Measurements from ENCODE around the gene TMEM131L.
"Not testable (repeated sequence)": the region's sequence is repeated elsewhere in the genome, so short reads cannot be mapped to it uniquely, and the experiment has no call there.

Gene TMEM131L

DNA sequence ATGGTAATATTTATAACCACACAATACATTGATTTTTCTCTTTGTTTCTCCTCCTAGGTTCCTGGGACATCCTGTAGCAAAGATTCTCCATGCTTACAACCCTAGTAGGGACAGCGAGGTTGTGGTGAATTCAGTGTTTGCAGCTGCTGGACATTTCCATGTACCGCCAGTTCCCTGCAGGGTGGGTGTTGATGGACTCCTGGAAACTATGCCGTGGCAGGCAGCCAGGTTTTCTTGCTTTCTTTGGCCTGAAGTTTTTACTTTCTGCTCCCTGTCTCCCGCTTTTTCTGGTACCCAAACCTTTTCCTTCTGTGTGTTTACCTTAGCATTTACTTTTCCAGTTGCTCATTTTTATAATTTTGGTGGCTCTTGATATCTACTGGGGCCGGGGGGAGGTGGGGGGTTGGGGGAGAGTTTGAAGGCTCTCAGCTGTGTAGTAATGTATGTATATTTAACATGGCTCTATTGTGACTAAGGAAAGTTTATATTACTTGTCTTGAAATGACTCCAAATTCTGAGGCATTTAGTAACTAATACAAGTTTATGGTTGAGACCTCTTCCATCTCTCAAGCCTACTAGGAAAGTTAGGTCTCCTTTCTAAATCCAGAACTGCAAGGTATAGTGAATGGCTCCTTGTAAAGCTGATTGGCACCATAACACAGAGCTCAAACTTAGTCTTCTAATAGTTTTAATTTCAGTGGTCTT is 89.7 kb downstream of the TMEM131L start:
- Histone ChIP-seq H3K4me1 (ENCODE audit: insufficient read depth, low read length) (peaks cover 30% of the 10 kb centered on the region), H3K9me3 (ENCODE audit: low read length) (no peaks in the 10 kb centered on the region), H3K4me3 (ENCODE audit: low read depth in 1 of 2, low read length in 2 of 2) (no peak overlapping the region), H3K27me3 (ENCODE audit: control insufficient read depth in 1 of 2, insufficient read depth in 2 of 2, low read length in 2 of 2) (no peaks in the 10 kb centered on the region), H3K9ac (ENCODE audit: low read length) (no peak overlapping the region), H3K27ac (ENCODE audit: low read depth, low read length) (peak overlapping the region; percentile 30), H3K36me3 (ENCODE audit: insufficient read depth, low read length) (peaks cover 4% of the 10 kb centered on the region)

DNA sequence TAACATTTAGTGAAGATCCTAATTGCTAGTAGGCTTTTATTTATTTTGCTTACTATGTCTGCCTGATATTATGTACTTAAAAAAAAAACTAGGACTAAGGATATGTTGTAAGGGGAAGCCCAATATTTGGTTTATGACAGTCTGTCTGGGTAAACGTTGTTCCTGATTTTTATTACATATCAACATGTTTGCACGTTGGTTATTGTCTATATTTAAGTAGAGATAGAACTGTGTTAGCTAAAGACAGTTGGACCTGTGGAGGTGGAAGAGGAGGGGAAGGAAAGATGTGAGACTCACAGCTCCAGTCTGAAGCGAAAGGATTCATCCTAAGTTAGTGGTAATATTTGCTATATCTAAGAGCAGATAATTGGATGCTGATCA is 90.3 kb downstream of the TMEM131L start:
- Histone ChIP-seq H3K9ac (ENCODE audit: low read length) (no peak overlapping the region), H3K36me3 (ENCODE audit: insufficient read depth, low read length) (peaks cover 4% of the 10 kb centered on the region), H3K4me1 (ENCODE audit: insufficient read depth, low read length) (peaks cover 30% of the 10 kb centered on the region), H3K27me3 (ENCODE audit: control insufficient read depth in 1 of 2, insufficient read depth in 2 of 2, low read length in 2 of 2) (no peaks in the 10 kb centered on the region), H3K27ac (ENCODE audit: low read depth, low read length) (no peak overlapping the region), H3K4me3 (ENCODE audit: low read depth in 1 of 2, low read length in 2 of 2) (no peak overlapping the region), H3K9me3 (ENCODE audit: low read length) (no peaks in the 10 kb centered on the region)

DNA sequence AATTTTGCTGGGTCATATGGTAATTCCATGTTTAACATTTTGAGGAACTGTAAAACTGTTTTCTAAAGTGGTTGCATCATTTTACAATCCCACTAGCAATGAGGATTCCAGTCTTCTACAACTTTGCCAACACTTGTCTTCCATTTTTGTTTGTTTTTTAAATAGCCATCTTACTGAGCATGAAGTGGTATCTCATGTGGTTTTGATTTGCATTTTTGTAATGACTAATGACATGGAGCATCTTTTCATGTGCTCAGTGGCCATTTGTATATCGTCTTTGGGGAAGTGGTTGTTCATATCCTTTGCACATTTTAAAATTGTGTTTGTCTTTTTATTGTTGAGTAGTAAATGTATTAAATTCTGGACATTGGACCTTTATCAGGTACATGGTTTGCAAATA is 94.7 kb downstream of the TMEM131L start:
- H3K27me3 ChIP-seq (ENCODE audit: control insufficient read depth in 1 of 2, insufficient read depth in 2 of 2, low read length in 2 of 2), result no peaks in the 10 kb centered on the region
- peaks cover 17% of the 10 kb centered on the region for H3K4me1 ChIP-seq (ENCODE audit: insufficient read depth, low read length)
- peaks cover 4% of the 10 kb centered on the region for H3K36me3 ChIP-seq (ENCODE audit: insufficient read depth, low read length)
- no peaks in the 10 kb centered on the region for H3K9me3 ChIP-seq (ENCODE audit: low read length)
- no peak overlapping the region for H3K27ac ChIP-seq (ENCODE audit: low read depth, low read length)
- no peak overlapping the region for H3K9ac ChIP-seq (ENCODE audit: low read length)
- H3K4me3 ChIP-seq (ENCODE audit: low read depth in 1 of 2, low read length in 2 of 2), result no peak overlapping the region

DNA sequence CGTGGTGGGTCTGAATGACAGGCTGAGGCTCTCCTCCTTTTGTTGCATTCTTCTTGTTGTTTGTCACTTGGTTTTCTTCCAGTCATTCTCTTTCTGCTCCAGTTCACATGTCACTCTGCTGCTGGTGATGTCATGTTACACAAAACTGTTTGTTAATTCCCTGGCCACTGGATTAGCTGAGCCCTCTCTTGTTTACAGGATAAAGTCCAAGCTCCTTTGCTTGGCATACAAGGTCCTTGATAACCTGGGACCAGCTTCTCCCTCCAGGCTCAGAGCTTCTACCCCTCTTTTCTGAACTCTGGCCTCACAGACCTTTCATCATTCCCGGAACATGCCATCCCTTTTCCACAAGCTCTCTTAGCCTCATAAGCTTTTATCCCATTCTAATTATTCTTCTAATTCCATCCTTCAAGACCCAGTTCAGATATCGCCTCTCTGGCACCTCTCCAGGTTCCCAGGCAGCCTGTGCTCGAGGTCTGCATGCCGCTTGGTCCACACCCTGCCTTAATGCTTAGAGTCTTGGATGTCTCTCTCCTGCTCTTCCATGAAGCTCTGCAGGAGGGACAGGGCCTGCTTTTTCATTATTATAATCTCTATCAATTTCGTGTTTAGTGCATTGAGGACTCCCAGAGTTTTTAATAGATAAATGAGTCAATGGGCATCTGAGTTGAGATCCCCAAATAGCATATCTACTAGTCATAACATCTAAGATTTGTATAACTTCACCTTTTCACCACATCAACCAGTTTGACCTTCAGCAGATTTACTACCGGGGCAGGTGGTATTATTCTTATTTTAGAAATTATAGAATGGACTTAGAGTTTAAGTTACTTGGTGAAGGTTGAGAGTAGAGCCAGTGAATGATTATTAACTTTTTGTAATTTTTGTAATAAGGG is 98.7 kb downstream of the TMEM131L start:
- Histone ChIP-seq H3K4me3 (ENCODE audit: low read depth in 1 of 2, low read length in 2 of 2) (no peak overlapping the region), H3K27me3 (ENCODE audit: control insufficient read depth in 1 of 2, insufficient read depth in 2 of 2, low read length in 2 of 2) (no peaks in the 10 kb centered on the region), H3K4me1 (ENCODE audit: insufficient read depth, low read length) (peaks cover 11% of the 10 kb centered on the region), H3K27ac (ENCODE audit: low read depth, low read length) (no peak overlapping the region), H3K9me3 (ENCODE audit: low read length) (no peaks in the 10 kb centered on the region), H3K36me3 (ENCODE audit: insufficient read depth, low read length) (no peaks in the 10 kb centered on the region), H3K9ac (ENCODE audit: low read length) (no peak overlapping the region)

DNA sequence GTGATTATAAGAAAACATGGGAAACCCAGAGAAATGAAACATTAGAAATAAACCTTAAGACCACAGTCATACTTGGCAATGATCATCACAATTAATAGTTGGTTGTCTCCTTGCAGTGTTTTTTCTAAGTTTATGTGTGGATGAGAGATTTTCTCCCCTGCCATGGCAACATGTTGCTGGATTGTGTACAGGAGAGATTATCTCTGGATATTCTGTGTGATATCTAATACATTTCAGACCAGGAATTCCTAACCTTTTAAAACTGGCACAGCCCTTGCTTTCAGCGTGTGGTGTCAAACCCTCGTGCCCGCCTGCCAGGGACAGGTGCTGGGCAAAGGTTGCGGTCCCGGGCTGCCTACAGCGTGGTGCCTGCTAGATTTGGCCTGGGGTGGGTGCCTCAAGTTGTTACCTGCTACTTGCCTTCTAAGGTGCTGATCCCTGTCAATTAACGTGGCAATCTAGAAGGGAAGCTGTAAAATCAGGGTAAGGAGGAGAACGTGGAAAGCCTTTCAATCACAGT is 100.5 kb downstream of the TMEM131L start:
- Histone ChIP-seq H3K36me3 (ENCODE audit: insufficient read depth, low read length) (no peaks in the 10 kb centered on the region), H3K27ac (ENCODE audit: low read depth, low read length) (no peak overlapping the region), H3K9ac (ENCODE audit: low read length) (no peak overlapping the region), H3K27me3 (ENCODE audit: control insufficient read depth in 1 of 2, insufficient read depth in 2 of 2, low read length in 2 of 2) (no peaks in the 10 kb centered on the region), H3K4me3 (ENCODE audit: low read depth in 1 of 2, low read length in 2 of 2) (no peak overlapping the region), H3K4me1 (ENCODE audit: insufficient read depth, low read length) (peaks cover 11% of the 10 kb centered on the region), H3K9me3 (ENCODE audit: low read length) (no peaks in the 10 kb centered on the region)

DNA sequence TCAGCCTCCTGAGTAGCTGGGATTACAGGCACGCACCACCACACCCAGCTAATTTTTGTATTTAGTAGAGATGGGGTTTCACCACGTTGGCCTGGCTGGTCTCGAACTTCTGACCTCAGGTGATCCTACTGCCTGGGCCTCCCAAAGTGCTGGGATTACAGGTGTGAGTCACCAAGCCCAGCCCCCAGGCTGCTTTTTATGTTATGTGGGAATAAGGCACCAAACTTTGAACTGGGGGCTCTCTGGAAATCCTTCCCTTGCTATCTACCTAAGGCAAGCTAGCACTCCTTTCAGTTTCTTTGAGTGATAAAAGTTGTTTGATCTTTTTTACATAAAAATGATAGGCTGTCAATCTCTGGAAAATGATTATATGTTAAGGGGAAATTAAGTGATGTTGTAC is 101.5 kb downstream of the TMEM131L start:
- H3K27ac ChIP-seq (ENCODE audit: low read depth, low read length); H3K27me3 ChIP-seq (ENCODE audit: control insufficient read depth in 1 of 2, insufficient read depth in 2 of 2, low read length in 2 of 2); H3K9me3 ChIP-seq (ENCODE audit: low read length); H3K4me3 ChIP-seq (ENCODE audit: low read depth in 1 of 2, low read length in 2 of 2); H3K36me3 ChIP-seq (ENCODE audit: insufficient read depth, low read length); H3K9ac ChIP-seq (ENCODE audit: low read length): not testable (repeated sequence)
- H3K4me1 ChIP-seq (ENCODE audit: insufficient read depth, low read length), result peaks cover 13% of the 10 kb centered on the region

DNA sequence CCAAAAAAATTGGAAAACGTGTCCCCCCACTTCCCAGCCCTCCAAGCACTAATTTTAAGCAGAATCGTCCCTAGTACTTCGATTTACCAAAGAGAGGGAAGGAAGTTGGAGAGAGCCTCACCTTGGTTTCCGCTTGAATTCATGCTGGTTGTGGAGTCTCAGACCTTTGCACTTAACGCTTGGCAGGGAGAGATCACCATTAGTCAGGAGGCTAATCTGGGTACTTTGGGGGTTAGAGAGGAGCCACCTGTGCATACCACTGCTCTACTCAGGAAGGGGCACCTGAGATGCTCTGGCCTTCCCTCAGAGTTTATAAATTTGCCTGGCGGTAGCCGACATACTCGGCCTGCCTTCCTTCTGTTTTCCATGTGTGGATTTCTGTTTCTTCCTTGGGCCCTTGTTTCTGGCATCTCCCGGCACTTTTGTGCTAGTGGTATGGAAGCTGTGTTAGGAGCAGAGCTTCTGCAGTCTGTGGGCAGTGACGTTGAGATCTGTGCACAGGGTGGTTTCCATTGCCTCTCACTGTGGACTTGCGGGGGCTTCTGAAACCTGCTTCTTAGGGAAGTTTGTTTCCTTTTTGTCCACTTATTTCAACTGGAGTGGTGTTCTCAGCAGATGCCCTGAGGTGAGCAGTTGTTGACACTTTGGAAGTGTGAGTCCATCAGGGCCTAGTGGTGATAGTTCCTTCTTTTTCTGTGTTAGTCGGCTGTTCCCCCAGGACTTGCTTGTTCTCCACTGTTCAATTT is 104.2 kb downstream of the TMEM131L start:
- no peaks in the 10 kb centered on the region for H3K9me3 ChIP-seq (ENCODE audit: low read length)
- H3K4me3 ChIP-seq (ENCODE audit: low read depth in 1 of 2, low read length in 2 of 2), result no peak overlapping the region
- H3K9ac ChIP-seq (ENCODE audit: low read length), result no peak overlapping the region
- H3K27me3 ChIP-seq (ENCODE audit: control insufficient read depth in 1 of 2, insufficient read depth in 2 of 2, low read length in 2 of 2), result no peaks in the 10 kb centered on the region
- H3K27ac ChIP-seq (ENCODE audit: low read depth, low read length), result no peak overlapping the region
- H3K36me3 ChIP-seq (ENCODE audit: insufficient read depth, low read length), result no peaks in the 10 kb centered on the region
- H3K4me1 ChIP-seq (ENCODE audit: insufficient read depth, low read length), result peaks cover 23% of the 10 kb centered on the region

DNA sequence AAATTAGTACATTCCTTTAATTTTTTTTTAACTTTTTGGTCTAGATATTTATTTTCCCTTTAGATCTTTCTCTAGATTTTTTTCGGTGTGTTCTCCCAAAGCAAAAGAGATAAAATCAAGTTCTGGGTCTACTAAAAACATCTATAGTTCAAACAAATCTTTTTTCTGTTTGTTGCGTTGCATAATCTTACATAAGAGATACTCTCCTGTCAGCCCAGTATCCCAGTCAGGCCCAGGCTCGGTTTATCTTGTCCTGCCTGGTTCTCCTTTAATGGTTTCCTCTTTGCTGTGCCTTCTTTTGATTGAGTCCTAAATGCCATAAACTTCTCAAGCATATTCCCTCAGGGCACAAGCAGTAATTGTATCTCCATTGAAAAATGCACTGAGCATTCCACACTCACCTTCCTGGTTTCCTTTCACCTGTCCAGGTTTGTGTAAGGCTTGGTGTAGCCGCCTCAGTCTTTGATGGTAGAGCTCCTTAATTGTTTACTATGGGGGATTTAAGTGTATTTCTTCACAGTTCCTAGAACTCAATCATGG is 104.9 kb downstream of the TMEM131L start:
- H3K36me3 ChIP-seq (ENCODE audit: insufficient read depth, low read length), result no peaks in the 10 kb centered on the region
- H3K4me1 ChIP-seq (ENCODE audit: insufficient read depth, low read length), result peaks cover 23% of the 10 kb centered on the region
- no peak overlapping the region for H3K27ac ChIP-seq (ENCODE audit: low read depth, low read length)
- no peaks in the 10 kb centered on the region for H3K9me3 ChIP-seq (ENCODE audit: low read length)
- no peak overlapping the region for H3K9ac ChIP-seq (ENCODE audit: low read length)
- H3K4me3 ChIP-seq (ENCODE audit: low read depth in 1 of 2, low read length in 2 of 2), result no peak overlapping the region
- no peaks in the 10 kb centered on the region for H3K27me3 ChIP-seq (ENCODE audit: control insufficient read depth in 1 of 2, insufficient read depth in 2 of 2, low read length in 2 of 2)

DNA sequence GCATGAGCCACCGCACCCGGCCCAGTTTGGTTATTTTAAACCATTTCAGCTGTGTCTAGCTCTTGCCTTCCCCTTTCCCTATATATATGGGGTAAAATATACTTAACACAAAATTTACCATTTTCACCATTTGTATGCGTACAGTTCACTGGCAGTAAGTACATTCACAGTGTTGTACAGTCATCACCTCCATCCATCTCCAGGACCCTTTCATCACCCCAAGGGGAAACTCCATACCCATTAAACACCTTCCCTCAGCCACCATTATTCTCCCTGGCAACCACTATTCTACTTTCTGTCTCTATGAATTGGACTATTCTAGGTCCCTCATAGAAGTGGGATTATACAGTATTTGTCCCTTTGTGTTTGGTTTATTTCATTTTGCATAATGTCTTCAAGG is 106.4 kb downstream of the TMEM131L start:
- Histone ChIP-seq H3K4me1 (ENCODE audit: insufficient read depth, low read length) (peaks cover 32% of the 10 kb centered on the region), H3K27ac (ENCODE audit: low read depth, low read length) (peak overlapping the region; percentile 17)

DNA sequence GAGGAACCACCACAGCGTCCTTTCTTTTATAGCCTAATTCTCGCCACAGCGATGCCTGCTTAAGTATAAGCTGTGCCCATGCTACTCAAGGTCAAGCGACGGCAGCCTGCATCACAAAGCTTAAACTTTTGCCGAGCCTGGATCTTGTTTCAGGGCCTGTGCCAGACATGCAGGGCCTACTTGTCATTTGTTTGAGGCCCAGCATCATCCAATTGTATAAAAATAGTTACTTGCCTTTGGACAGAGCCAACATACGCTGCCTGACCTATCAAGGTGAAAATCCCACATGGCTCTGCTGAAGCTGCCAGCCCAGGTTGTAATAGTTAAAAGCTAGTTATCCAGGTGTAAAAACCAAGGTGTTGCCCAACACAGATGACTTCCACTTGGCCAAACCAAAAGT is 107.1 kb downstream of the TMEM131L start:
- no peaks in the 10 kb centered on the region for H3K9me3 ChIP-seq (ENCODE audit: low read length)
- H3K4me1 ChIP-seq (ENCODE audit: insufficient read depth, low read length), result peaks cover 32% of the 10 kb centered on the region
- H3K36me3 ChIP-seq (ENCODE audit: insufficient read depth, low read length), result no peaks in the 10 kb centered on the region
- no peak overlapping the region for H3K9ac ChIP-seq (ENCODE audit: low read length)
- no peak overlapping the region for H3K4me3 ChIP-seq (ENCODE audit: low read depth in 1 of 2, low read length in 2 of 2)
- no peaks in the 10 kb centered on the region for H3K27me3 ChIP-seq (ENCODE audit: control insufficient read depth in 1 of 2, insufficient read depth in 2 of 2, low read length in 2 of 2)
- H3K27ac ChIP-seq (ENCODE audit: low read depth, low read length), result peak overlapping the region; percentile 17

More for the DNA sequence above, 106.4 kb downstream of the TMEM131L start:
- H3K9me3 ChIP-seq (ENCODE audit: low read length), result no peaks in the 10 kb centered on the region
- no peaks in the 10 kb centered on the region for H3K36me3 ChIP-seq (ENCODE audit: insufficient read depth, low read length)
- no peaks in the 10 kb centered on the region for H3K27me3 ChIP-seq (ENCODE audit: control insufficient read depth in 1 of 2, insufficient read depth in 2 of 2, low read length in 2 of 2)
- H3K9ac ChIP-seq (ENCODE audit: low read length), result no peak overlapping the region
- no peak overlapping the region for H3K4me3 ChIP-seq (ENCODE audit: low read depth in 1 of 2, low read length in 2 of 2)

Measured in muscle layer of colon (tissue), 2 donors.